ENCODE measurements around the gene CERK. TPM values are rescaled to one million over a fixed set of nuclear protein-coding genes. Genes with fewer than 3 reads are reported as not detected.

The CERK gene
- total and polyA plus RNA-seq, 2 of the 13 experiments (the other 11 are each of a cell fraction or from before 2014, with no cell fraction given) = 40.3 to 41.9 TPM

- ChIA-PET POLR2A (interaction anchor here (1.2 kb wide), 1 partner anchor 12 kb away, joined by 3 read pairs; no protein-coding TSS in a partner anchor), CTCF (ENCODE audit: low intra/inter-chr PET ratio, low total read pairs) (no interaction called here)
- H3K36me3 ChIP-seq (replicated peaks in 1 of 2; ENCODE audit: control insufficient read depth in 1 of 2, insufficient read depth in 2 of 2, low read length in 2 of 2) = no peaks in the 10 kb centered on the region
- H3K9me3 ChIP-seq (ENCODE audit: low read length) = no peaks in the 10 kb centered on the region
- no TSS peak for BruUV-seq (replicated peaks)
- WGBS (ENCODE audit: low lambda C conversion rate) = 94% methylated on average over 24 of the region's 24 CpGs
- H2AFZ ChIP-seq (ENCODE audit: low read length) = no peak overlapping the region
- H3K9ac ChIP-seq (ENCODE audit: insufficient read depth, low read depth, low read length) = no peak overlapping the region
- H3K27me3 ChIP-seq (ENCODE audit: control insufficient read depth in 1 of 2, insufficient read depth in 2 of 2, low read length in 2 of 2) = no peaks in the 10 kb centered on the region
- no peak for DNase-seq (ENCODE audit: low spot score)
- peak overlapping the region; percentile 86 for H3K27ac ChIP-seq (ENCODE audit: extremely low read length, insufficient read depth, low read length)
- TF ChIP-seq TCF7L2 (IDR thresholded peaks at IDR 0.05; ENCODE audit: low read depth, low read length) (no peak), TFE3 (CRISPR knock-in tag; IDR thresholded peaks at IDR 0.05) (no peak), ZNF773 (CRISPR knock-in tag; IDR thresholded peaks at IDR 0.05; ENCODE audit: borderline replicate concordance) (no peak), ZMAT3 (CRISPR knock-in tag; conservative IDR thresholded peaks at IDR 0.05) (no peak), FOXK1 (CRISPR knock-in tag; IDR thresholded peaks at IDR 0.05; ENCODE audit: borderline replicate concordance, low read depth) (no peak), ZNF678 (CRISPR knock-in tag; IDR thresholded peaks at IDR 0.05) (no peak), RFX1 (IDR thresholded peaks at IDR 0.05) (no peak), ZNF33B (CRISPR knock-in tag; IDR thresholded peaks at IDR 0.05) (no peak), EED (CRISPR knock-in tag; IDR thresholded peaks at IDR 0.05) (no peak), NONO (IDR thresholded peaks at IDR 0.05) (no peak), NONO (CRISPR knock-in tag; conservative IDR thresholded peaks at IDR 0.05) (no peak), ZNF563 (CRISPR knock-in tag; IDR thresholded peaks at IDR 0.05) (no peak)
- TF ChIP-seq, protein P1, sequence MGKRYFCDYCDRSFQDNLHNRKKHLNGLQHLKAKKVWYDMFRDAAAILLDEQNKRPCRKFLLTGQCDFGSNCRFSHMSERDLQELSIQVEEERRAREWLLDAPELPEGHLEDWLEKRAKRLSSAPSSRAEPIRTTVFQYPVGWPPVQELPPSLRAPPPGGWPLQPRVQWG (CRISPR knock-in tag; IDR thresholded peaks at IDR 0.05; ENCODE audit: borderline replicate concordance, low read depth) = no peak
- TF ChIP-seq, protein P2, sequence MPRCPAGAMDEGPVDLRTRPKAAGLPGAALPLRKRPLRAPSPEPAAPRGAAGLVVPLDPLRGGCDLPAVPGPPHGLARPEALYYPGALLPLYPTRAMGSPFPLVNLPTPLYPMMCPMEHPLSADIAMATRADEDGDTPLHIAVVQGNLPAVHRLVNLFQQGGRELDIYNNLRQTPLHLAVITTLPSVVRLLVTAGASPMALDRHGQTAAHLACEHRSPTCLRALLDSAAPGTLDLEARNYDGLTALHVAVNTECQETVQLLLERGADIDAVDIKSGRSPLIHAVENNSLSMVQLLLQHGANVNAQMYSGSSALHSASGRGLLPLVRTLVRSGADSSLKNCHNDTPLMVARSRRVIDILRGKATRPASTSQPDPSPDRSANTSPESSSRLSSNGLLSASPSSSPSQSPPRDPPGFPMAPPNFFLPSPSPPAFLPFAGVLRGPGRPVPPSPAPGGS (CRISPR knock-in tag; IDR thresholded peaks at IDR 0.05) = no peak
- TF ChIP-seq, protein P3, sequence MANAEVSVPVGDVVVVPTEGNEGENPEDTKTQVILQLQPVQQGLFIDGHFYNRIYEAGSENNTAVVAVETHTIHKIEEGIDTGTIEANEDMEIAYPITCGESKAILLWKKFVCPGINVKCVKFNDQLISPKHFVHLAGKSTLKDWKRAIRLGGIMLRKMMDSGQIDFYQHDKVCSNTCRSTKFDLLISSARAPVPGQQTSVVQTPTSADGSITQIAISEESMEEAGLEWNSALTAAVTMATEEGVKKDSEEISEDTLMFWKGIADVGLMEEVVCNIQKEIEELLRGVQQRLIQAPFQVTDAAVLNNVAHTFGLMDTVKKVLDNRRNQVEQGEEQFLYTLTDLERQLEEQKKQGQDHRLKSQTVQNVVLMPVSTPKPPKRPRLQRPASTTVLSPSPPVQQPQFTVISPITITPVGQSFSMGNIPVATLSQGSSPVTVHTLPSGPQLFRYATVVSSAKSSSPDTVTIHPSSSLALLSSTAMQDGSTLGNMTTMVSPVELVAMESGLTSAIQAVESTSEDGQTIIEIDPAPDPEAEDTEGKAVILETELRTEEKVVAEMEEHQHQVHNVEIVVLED (CRISPR knock-in tag; IDR thresholded peaks at IDR 0.05; ENCODE audit: borderline replicate concordance) = no peak
- TF ChIP-seq, protein P4, sequence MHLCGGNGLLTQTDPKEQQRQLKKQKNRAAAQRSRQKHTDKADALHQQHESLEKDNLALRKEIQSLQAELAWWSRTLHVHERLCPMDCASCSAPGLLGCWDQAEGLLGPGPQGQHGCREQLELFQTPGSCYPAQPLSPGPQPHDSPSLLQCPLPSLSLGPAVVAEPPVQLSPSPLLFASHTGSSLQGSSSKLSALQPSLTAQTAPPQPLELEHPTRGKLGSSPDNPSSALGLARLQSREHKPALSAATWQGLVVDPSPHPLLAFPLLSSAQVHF (CRISPR knock-in tag; IDR thresholded peaks at IDR 0.05) = no peak
- ATAC-seq = no peak
- no peak for FAIRE-seq
- peaks cover 42% of the 10 kb centered on the region for H3K4me1 ChIP-seq (ENCODE audit: insufficient read depth, low read length)
- no peak overlapping the region for H3K4me2 ChIP-seq (ENCODE audit: low read depth, low read length)
- H3K4me3 ChIP-seq (replicated peaks in 1 of 3; ENCODE audit: insufficient read depth in 1 of 3, low read depth in 2 of 3, low read length in 3 of 3) = no peak overlapping the region
- H3K79me2 ChIP-seq (ENCODE audit: insufficient read depth, low read length) = no peaks in the 10 kb centered on the region
- no peaks in the 10 kb centered on the region for H4K20me1 ChIP-seq (ENCODE audit: insufficient read depth, low read length)
- intact Hi-C loops (cut with micrococcal nuclease; ENCODE audit: unreplicated experiment) (no loop called here), in situ Hi-C loops (cut with HindIII; ENCODE audit: extremely low pct_ligation_motif_present, low pct_unique_long_range_greater_than_20kb) (no loop called here)
These were observed 97.6 kb downstream of the CERK start for GRCh38 chr22:46640293-46641055.

Data from HepG2 (cell line).